ENCODE measurements around the gene SLC5A9. TPM values are rescaled to one million over a fixed set of nuclear protein-coding genes. Genes with fewer than 3 reads are reported as not detected.

Gene SLC5A9
- total and polyA plus RNA-seq, 2 of the 13 experiments (the other 11 are each of a cell fraction or from before 2014, with no cell fraction given) = 42.0 to 65.0 TPM

- no peak for TF ChIP-seq PATZ1 (CRISPR knock-in tag; IDR thresholded peaks at IDR 0.05)
- TF ChIP-seq ZBTB26 (CRISPR knock-in tag; IDR thresholded peaks at IDR 0.05; ENCODE audit: borderline replicate concordance) = no peak
- no peak for TF ChIP-seq NFE2L2 (IDR thresholded peaks at IDR 0.05; ENCODE audit: low read length)
- no peak for TF ChIP-seq FOXK2 (IDR thresholded peaks at IDR 0.05)
- no peak for TF ChIP-seq TFDP1 (CRISPR knock-in tag; IDR thresholded peaks at IDR 0.05; ENCODE audit: borderline replicate concordance)
- TF ChIP-seq TIGD3 (CRISPR knock-in tag; IDR thresholded peaks at IDR 0.05; ENCODE audit: borderline replicate concordance) = no peak
- no peak for TF ChIP-seq STAT6 (CRISPR knock-in tag; IDR thresholded peaks at IDR 0.05; ENCODE audit: borderline replicate concordance)
Observed at GRCh38 chr1:48233666-48234485, 11.4 kb downstream of the SLC5A9 start (continued).
